ENCODE measurements around the gene RNLS. TPM values are rescaled to one million over a fixed set of nuclear protein-coding genes. Genes with fewer than 3 reads are reported as not detected.

The RNLS gene
- polyA plus RNA-seq, 3 donors, result 3.3 to 3.9 (median 3.7) TPM

DNA sequence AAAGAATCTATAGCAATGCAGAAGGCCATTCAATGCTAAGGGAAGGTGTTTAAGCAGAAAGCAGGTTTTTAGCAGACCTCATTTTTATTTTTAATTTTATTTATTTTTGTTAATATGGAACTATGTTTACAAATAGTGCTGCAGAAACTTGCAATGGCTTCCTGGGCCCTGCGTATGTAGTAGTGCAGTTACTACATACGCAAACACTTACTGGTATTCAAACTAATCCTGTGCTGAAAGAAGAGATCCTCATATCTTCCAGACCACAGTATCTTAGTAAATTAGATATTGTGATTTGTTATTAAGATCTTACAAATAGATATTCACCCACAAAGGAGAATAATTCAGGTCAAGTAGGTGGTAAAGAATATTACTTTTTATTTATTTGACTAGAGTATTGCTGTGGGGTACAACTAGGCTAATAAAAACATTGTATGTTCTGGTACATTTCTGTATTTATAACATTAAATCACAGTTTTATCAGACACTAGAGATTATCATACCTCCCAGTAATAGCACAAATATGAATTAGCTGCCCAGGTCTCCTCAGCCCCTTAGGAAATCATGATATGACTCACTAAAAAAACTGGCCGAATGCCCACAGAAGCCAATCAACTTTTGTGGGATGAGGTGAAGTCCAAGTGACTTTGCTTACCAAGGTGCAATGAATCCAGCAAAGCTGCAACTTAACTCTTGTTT lies 57.6 kb downstream of the RNLS start:
- DNase-seq, result no peak
- intact Hi-C loops (cut with micrococcal nuclease), result no loop called here
- no peaks in the 10 kb centered on the region for H3K27me3 Mint-ChIP-seq (ENCODE audit: low read depth in 3 of 3)
- TF ChIP-seq, protein P1, sequence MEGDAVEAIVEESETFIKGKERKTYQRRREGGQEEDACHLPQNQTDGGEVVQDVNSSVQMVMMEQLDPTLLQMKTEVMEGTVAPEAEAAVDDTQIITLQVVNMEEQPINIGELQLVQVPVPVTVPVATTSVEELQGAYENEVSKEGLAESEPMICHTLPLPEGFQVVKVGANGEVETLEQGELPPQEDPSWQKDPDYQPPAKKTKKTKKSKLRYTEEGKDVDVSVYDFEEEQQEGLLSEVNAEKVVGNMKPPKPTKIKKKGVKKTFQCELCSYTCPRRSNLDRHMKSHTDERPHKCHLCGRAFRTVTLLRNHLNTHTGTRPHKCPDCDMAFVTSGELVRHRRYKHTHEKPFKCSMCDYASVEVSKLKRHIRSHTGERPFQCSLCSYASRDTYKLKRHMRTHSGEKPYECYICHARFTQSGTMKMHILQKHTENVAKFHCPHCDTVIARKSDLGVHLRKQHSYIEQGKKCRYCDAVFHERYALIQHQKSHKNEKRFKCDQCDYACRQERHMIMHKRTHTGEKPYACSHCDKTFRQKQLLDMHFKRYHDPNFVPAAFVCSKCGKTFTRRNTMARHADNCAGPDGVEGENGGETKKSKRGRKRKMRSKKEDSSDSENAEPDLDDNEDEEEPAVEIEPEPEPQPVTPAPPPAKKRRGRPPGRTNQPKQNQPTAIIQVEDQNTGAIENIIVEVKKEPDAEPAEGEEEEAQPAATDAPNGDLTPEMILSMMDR (IDR thresholded peaks at IDR 0.05), result no peak
- Histone ChIP-seq H3K4me2 (replicated peaks; ENCODE audit: extremely low read depth, low read length, poor library complexity, severe bottlenecking) (no peak overlapping the region), H3K4me3 (replicated peaks in 1 of 3; ENCODE audit: low read depth in 2 of 3, low read length in 3 of 3) (no peak overlapping the region), H3K9me3 (replicated peaks in 1 of 2; ENCODE audit: control insufficient read depth in 1 of 2, insufficient read depth in 1 of 2, low read length in 2 of 2) (no peaks in the 10 kb centered on the region), H3K79me2 (ENCODE audit: insufficient read depth, low read length) (no peaks in the 10 kb centered on the region), H3K27me3 (ENCODE audit: control insufficient read depth in 2 of 2, insufficient read depth in 2 of 2, low read length in 2 of 2) (no peaks in the 10 kb centered on the region), H3K36me3 (replicated peaks in 1 of 2; ENCODE audit: control insufficient read depth in 1 of 2, insufficient read depth in 2 of 2, low read length in 2 of 2) (no peaks in the 10 kb centered on the region), H3K9ac (ENCODE audit: insufficient read depth, low read length, poor library complexity, severe bottlenecking) (no peak overlapping the region), H3K27ac (ENCODE audit: low read depth in 1 of 2, low read length in 2 of 2) (no peak overlapping the region), H2AFZ (ENCODE audit: insufficient read depth, low read depth, low read length, poor library complexity, severe bottlenecking) (no peak overlapping the region), H4K20me1 (ENCODE audit: insufficient read depth, low read length) (no peaks in the 10 kb centered on the region), H3K4me1 (ENCODE audit: control insufficient read depth in 1 of 2, insufficient read depth in 2 of 2, low read length in 2 of 2) (no peaks in the 10 kb centered on the region)
- no peaks in the 10 kb centered on the region for H3K36me3 Mint-ChIP-seq
- no peak overlapping the region for H3K27ac Mint-ChIP-seq
- no peaks in the 10 kb centered on the region for H3K9me3 Mint-ChIP-seq
- no CpG with 5 or more reads among the region's 3 CpGs for WGBS (ENCODE audit: insufficient coverage)
- H3K4me1 Mint-ChIP-seq, result no peaks in the 10 kb centered on the region
- no peak overlapping the region for H3K4me3 Mint-ChIP-seq

DNA sequence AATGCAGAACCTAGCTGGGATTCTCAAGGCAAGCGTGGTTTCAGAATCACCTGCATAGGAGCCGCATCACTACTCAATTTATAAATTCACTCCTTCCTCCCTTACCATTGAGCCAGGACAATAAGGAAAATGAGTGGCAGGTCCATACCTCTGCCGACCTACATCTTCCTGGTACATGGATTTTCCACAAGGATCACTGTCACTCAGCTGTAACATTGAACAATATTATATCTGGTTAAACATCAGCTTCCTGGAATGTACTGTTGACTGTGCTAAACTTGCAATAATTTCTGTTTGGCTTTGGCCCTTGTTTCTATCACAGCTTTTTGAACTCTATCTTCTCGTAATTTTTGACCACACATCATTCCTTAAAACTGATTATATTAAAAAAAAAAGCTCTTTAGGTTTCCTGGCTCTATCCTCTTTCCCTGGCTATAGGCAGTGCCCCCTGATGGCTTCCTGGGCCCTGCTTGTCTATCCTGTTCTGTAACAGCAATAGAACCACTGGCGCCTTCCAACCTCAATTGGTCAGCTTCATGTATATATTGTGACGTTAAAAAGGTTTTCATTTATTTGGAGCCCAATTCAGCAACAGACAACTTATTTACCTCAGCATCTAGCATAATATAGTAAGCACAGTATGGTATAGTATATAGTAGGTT lies 59.2 kb downstream of the RNLS start:
- TF ChIP-seq, protein P1 (IDR thresholded peaks at IDR 0.05), result no peak
- 95% methylated on average over 4 of the region's 6 CpGs for WGBS (ENCODE audit: insufficient coverage)

More for the DNA sequence above, 59.2 kb downstream of the RNLS start:
- DNase-seq, result no peak
- Mint-ChIP-seq H3K4me1 (no peaks in the 10 kb centered on the region), H3K27ac (no peak overlapping the region), H3K9me3 (no peaks in the 10 kb centered on the region), H3K4me3 (no peak overlapping the region), H3K36me3 (no peaks in the 10 kb centered on the region), H3K27me3 (ENCODE audit: low read depth in 3 of 3) (no peaks in the 10 kb centered on the region)
- H2AFZ ChIP-seq (ENCODE audit: insufficient read depth, low read depth, low read length, poor library complexity, severe bottlenecking), result no peak overlapping the region
- intact Hi-C loops (cut with micrococcal nuclease), result no loop called here
- H3K4me2 ChIP-seq (replicated peaks; ENCODE audit: extremely low read depth, low read length, poor library complexity, severe bottlenecking), result no peak overlapping the region
- H3K27me3 ChIP-seq (ENCODE audit: control insufficient read depth in 2 of 2, insufficient read depth in 2 of 2, low read length in 2 of 2), result no peaks in the 10 kb centered on the region
- no peaks in the 10 kb centered on the region for H3K9me3 ChIP-seq (replicated peaks in 1 of 2; ENCODE audit: control insufficient read depth in 1 of 2, insufficient read depth in 1 of 2, low read length in 2 of 2)
- no peaks in the 10 kb centered on the region for H4K20me1 ChIP-seq (ENCODE audit: insufficient read depth, low read length)
- no peak overlapping the region for H3K9ac ChIP-seq (ENCODE audit: insufficient read depth, low read length, poor library complexity, severe bottlenecking)
- no peak overlapping the region for H3K4me3 ChIP-seq (replicated peaks in 1 of 3; ENCODE audit: low read depth in 2 of 3, low read length in 3 of 3)
- H3K79me2 ChIP-seq (ENCODE audit: insufficient read depth, low read length), result no peaks in the 10 kb centered on the region
- H3K4me1 ChIP-seq (ENCODE audit: control insufficient read depth in 1 of 2, insufficient read depth in 2 of 2, low read length in 2 of 2), result no peaks in the 10 kb centered on the region
- no peak overlapping the region for H3K27ac ChIP-seq (ENCODE audit: low read depth in 1 of 2, low read length in 2 of 2)
- H3K36me3 ChIP-seq (replicated peaks in 1 of 2; ENCODE audit: control insufficient read depth in 1 of 2, insufficient read depth in 2 of 2, low read length in 2 of 2), result no peaks in the 10 kb centered on the region

All from CD14-positive monocyte (primary cell).